Activated naive CD4-positive, alpha-beta T cell treated with Interleukin-2 at 50 U/mL for 16 hours (primary cell): ENCODE results near the gene AP5Z1.
"Not testable (repeated sequence)": the region's sequence is repeated elsewhere in the genome, so short reads cannot be mapped to it uniquely, and the experiment has no call there.

ENCODE experiments used
- DNase-seq: peaks from one replicate; pipeline ENCODE4 v3.0.0-alpha.2; 2020

Gene AP5Z1

GRCh38 chr7:4789194-4790077 is 14.0 kb downstream of the AP5Z1 start:
- no peak for DNase-seq

DNA sequence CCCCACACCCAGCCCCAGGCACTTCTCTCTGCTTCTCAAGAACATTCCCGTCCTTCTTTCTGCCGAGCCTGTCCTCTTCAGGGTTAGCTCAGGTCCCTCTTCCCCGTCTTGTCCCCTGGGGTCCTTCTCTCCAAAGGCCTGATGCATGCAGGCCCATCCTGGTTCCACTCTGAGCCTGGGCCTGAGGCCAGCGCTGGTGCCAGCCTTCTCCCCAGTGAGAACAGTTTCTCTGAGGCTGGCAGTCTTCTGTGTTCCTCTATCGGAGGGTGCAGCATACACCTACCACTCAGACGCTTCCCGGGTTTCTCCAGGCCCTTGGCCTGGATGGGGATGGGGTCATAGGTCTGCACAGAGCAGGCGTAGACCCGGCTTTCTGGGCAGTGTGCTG is 14.6 kb downstream of the AP5Z1 start:
- no peak for DNase-seq

DNA sequence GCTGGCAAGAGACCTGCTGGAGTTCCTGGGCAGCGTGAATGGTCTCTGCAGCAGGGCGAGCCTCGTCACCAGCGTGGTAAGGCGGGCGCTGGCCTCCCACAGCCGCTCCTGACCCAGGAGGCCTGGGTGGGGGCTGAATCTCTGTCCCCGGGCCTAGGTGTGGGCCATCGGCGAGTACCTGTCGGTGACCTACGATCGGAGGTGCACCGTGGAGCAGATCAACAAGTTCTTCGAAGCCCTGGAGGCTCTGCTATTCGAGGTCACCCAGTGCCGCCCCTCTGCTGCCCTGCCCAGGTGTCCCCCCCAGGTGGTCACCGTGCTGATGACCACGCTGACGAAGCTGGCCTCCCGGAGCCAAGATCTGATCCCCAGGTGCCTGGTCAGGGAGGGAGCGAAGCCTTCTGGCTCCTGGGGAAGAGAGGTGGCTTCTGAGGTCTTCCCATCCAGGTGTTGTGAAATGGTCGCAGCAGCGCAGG is 15.1 kb downstream of the AP5Z1 start:
- no peak for DNase-seq

- no peak for DNase-seq
Observed at GRCh38 chr7:4791101-4791737, 15.8 kb downstream of the AP5Z1 start.

DNA sequence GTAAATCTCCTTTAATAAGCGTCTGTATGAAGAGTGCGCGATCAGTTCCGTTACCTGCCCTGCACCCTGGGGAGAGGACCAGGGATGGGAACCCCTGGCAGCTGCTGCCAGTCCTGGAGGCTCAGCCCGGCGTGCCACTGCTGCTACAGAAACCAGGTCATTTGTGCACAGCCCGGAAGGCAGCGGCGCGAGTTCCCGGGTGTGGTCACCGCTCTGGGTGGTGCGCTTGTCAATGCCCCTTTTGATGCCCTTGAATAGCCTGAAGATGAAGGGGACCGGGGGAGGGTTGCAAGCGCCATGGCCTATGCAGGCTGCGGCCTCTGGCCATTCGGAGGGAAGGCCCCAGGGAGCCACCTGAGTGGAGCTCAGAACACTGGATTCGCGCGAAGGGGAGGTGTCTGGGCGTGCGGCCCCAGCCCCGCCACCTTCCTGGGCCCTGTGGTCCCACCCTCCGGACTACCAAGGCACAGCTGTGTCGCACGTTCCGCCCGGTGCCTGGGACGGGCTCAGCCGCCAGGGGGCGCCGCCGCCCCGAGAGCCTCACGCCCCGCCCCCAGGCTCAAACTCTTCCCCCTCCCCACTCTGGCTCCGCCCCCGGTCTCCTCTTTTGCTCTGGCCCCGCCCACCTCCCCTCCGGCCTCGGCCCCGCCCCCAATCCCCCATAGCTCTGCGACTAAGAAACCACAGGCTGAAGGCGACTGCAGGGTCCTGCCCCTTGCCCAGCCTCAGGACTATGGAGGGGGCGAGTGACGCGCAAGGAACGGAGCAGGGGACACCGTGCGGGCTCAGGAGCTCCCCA is 16.5 kb downstream of the AP5Z1 start:
- peak; percentile 79 for DNase-seq

DNA sequence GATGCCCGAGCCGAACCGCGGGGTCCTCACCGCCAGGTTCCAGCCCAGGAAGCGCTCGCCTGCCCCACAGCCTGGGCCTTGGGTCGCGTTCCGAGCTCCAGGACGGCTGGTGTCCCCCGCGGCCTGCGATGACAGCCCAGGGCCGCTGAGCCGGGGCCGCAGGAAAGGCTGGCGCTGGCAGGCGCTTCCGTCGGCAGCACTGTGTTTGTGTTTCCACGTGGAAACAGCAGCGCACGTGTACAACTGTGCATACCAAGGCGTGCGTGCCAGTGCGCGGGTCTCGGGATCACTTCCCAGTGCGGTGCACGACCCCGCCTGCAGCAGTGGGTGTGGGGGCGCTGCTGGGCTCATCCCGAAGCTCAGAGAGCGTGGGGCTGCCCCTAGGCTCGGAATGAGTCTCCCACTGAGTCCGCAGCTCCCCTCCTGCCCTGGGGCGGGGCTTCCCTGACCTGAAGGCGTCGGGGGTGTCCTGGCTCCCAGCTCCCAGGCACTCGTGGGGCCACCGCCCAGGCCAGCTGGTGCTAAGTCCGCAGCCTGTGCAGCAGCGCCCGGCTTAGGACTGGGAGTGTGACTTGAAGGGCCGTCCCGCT is 17.2 kb downstream of the AP5Z1 start:
- peak; percentile 11 for DNase-seq

DNA sequence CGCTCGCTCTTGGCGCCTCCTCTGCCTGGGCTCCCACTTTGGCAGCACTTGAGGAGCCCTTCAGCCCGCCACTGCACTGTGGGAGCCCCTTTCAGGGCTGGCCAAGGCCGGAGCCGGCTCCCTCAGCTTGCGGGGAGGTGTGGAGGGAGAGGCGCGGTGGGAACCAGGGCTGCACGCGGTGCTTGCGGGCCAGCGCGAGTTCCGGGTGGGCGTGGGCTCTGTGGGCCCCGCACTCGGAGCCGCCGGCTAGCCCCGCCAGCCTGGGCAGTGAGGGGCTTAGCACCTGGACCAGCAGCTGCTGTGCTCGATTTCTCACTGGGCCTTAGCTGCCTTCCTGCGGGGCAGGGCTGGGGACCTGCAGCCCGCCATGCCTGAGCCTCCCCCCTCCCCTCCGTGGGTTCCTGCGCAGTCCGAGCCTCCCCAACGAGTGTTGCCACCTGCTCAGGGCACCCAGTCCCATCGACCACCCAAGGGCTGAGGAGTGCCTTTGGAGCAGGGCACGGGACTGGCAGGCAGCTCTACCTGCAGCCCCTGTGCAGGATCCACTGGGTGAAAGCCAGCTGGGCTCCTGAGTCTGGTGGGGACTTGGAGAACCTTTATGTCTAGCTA is 18.1 kb downstream of the AP5Z1 start:
- not testable (repeated sequence) for DNase-seq

DNA sequence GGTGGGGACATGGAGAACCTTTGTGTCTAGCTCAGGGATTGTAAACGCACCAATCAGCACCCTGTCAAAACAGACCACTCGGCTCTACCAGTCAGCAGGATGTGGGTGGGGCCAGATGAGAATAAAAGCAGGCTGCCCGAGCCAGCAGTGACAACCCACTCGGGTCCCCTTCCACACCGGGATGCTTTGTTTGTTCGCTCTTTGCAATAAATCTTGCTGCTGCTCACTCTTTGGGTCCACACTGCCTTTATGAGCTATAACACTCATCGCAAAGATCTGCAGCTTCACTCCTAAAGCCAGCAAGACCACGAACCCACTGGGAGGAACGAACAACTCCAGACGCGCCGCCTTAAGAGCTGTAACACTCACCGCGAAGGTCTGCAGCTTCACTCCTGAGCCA is 18.7 kb downstream of the AP5Z1 start:
- not testable (repeated sequence) for DNase-seq

- DNase-seq: no peak
Observed at GRCh38 chr7:4794591-4795350, 19.3 kb downstream of the AP5Z1 start.

GRCh38 chr7:4796453-4796852 is 21.0 kb downstream of the AP5Z1 start:
- no peak for DNase-seq

DNA sequence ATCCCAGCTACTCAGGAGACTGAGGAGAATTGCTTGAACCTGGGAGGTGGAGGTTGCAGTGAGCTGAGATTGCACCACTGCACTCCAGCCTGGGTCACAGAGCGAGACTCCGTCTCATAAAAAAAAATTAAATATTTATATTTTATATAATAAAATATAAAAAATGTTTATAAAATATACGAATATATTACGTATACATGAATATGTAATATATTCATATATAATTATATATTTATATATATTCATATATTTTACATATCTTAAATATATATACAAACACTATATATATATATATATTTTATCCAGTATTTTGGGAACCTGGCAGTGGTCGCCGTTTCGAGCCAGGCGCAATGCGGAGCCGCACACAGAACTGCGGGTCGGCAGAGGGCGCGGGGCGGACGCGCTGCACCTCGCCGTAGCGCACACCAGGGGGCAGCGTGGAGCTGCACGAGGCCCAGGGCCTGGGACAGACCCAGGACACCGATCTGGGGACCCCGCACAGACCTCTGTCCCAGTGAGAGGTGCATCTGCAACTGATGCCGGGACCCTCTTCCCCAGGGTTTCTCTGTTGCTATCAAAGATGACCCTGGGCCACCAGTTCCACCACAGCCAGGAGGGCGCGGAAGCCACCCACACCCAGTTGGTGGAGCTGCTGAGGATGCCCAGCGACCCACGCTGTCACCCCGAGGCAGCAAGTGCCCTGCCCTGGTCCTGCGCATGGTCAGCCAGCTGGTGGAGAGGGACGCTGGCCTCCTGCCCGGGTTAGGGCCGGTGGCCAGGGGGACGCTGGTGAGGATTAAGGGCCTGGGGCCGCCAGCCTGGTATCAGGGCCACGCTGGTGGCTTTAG is 22.7 kb downstream of the AP5Z1 start:
- peak; percentile 67 for DNase-seq

DNA sequence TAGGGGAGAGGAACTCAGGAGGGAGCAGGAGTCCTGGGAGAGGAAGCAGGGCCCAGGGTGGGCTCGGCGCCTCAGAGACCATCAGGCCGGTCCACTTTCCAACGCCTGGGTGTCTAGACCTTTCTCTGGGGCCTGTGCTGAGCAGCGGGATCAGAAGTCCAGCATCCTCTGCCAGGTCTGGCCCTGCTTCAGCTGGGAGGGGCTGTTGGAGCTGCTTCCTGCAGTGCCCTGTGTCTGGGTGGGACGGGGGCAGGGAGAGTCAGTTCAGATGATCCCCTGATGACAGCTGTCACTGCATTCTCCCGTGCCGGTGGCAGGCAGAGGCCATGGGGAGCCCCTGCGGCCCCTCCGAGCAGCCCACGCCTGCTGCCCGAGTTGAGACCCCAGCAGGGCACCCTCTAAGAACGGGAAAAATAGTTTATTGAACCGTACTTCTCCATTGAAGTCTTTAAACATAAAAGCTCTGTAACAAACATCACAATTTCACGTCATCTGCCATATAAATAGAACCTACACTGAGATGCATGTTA is 23.3 kb downstream of the AP5Z1 start:
- no peak for DNase-seq

DNA sequence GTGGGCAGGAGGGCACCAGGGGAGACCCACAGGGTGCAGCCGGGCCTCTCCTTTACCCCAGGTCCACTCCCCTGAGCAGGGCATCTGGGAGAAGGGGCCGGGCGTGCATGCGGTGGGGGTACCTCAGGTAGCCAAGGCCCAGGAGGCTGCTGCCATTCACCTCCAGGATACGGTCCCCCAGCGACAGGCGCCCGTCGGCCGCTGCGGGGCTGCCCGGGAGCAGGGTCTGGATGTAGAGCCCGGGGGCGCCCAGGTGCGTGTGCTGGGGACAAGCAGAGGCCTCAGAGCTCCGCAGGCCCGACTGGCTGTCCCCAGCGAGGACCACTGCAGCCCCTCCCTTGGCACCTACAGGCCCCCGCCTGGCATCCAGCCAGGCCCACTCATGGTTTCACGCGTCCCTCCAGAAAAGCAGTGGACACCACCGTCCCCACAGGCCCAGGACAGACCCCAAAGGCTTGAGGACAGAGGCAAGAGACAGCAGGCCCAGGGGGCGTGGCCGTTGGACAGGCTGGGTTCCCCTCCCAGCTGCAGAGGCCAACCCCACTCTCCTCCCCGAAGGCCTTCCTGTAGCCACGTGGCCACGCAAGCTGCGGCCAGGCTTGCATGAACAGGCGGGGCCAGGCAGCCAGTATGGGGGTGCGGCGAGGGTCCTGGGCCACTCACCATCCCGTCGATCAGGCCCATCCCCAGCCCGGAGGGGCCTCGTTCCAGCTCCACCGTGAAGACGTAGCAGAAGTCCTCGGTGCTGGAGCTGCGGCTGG is 24.3 kb downstream of the AP5Z1 start:
- no peak for DNase-seq

DNA sequence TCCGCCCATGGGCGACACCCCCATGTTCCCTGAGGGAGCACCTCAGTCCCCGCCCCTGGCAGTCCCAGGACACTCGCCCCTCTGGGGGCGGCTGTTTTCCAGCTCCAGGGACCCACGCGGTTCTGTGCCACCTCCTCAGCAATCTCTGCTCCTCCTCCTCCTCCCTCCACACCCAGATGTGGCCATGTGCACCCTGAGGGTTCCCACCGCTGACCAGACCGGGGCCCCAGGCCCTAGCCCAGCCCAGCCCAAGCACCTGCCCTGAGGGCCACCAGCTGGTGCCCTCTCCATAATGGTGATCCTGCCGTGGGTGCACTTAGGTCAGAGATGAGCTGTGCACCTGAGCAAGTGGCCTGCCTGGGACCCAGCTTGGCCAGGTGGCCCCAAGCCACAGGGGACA is 25.1 kb downstream of the AP5Z1 start:
- no peak for DNase-seq

- no peak for DNase-seq
Observed at GRCh38 chr7:4800926-4801838, 25.8 kb downstream of the AP5Z1 start.

DNA sequence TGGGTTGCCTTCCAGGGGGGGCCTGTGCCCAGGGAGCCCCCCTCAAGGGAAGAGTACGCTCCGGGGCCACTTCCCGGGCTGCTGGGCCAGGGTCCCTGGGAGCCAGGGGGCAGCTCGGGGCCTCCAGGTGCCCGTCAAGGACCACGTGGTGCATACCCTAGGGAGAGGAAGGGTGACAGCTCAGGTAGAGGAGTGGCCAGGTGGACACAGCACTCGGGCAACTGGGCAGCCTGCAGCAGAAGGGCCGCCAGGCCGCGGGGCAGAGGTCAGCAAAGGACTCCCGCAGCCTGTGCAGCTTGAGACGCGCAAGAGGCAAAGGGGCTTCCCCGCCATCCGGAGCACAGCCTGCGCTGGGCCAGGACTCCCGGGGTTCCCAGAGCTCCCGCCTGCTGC is 26.4 kb downstream of the AP5Z1 start:
- DNase-seq: no peak

GRCh38 chr7:4802577-4802976 is 27.2 kb downstream of the AP5Z1 start:
- DNase-seq: not testable (repeated sequence)

GRCh38 chr7:4803397-4804241 is 28.2 kb downstream of the AP5Z1 start:
- no peak for DNase-seq
